Keratinocyte (primary cell): Measurements from ENCODE around the gene GEN1. TPM values are rescaled to one million over a fixed set of nuclear protein-coding genes. Genes with fewer than 3 reads are reported as not detected.

Source experiments
- DNase-seq: peaks from one replicate; pipeline ENCODE4 v3.0.0-alpha.2; 2011; ENCODE audit warnings: low read depth, missing footprints, low spot score
- FAIRE-seq: peaks from 2 replicates; lab custom pipeline; 2011; peaks lifted over from hg19 to GRCh38; lab: Jason Lieb, UNC
- H2AFZ ChIP-seq: 2 replicates; pipeline ENCODE4 v1.6.0; 2012; ENCODE audit warnings: low read length, control low read depth, inconsistent platforms; ENCODE audit not compliant: control insufficient read depth
- H3K27ac ChIP-seq: 2 replicates; pipeline ENCODE4 v1.5.1; 2011; ENCODE audit warnings: low read length; ENCODE audit not compliant: control insufficient read depth, insufficient read depth
- H3K27me3 ChIP-seq: 3 replicates; pipeline ENCODE4 v1.6.0; 2011; ENCODE audit warnings: low read length; ENCODE audit not compliant: control insufficient read depth, insufficient read depth; ENCODE audit errors: extremely low read depth
- H3K36me3 ChIP-seq, 2 experiments: 2 replicates in 1 of 2; 3 replicates in 1 of 2; pipeline ENCODE4 v1.5.1; 2011; ENCODE audit warnings: low read length in 2 of 2, mild to moderate bottlenecking in 1 of 2; ENCODE audit not compliant: control insufficient read depth in 2 of 2, insufficient read depth in 2 of 2; ENCODE audit errors: extremely low read depth in 1 of 2
- H3K4me1 ChIP-seq: 3 replicates; pipeline ENCODE4 v1.5.1; 2011; ENCODE audit warnings: low read length; ENCODE audit not compliant: control insufficient read depth, insufficient read depth; ENCODE audit errors: extremely low read depth
- H3K4me2 ChIP-seq: 3 replicates; pipeline ENCODE4 v1.6.0; 2011; ENCODE audit warnings: low read depth, low read length; ENCODE audit not compliant: control insufficient read depth, insufficient read depth; ENCODE audit errors: extremely low read depth
- H3K4me3 ChIP-seq, 3 experiments: fragments of 200-600 bp in 1 of 3; sonication (generic) in 1 of 3; 2 replicates in 2 of 3; 3 replicates in 1 of 3; pipeline ENCODE4 v1.5.1; 2011 to 2016; ENCODE audit warnings: low read length in 3 of 3, mild to moderate bottlenecking in 3 of 3, control low read depth in 2 of 3, inconsistent platforms in 1 of 3, low read depth in 1 of 3, mixed read lengths in 1 of 3, mixed run types in 1 of 3, moderate library complexity in 1 of 3; ENCODE audit not compliant: control insufficient read depth in 2 of 3, insufficient read depth in 2 of 3; ENCODE audit errors: extremely low read depth in 1 of 3
- H3K79me2 ChIP-seq: 2 replicates; pipeline ENCODE4 v1.6.0; 2012; ENCODE audit warnings: low read length; ENCODE audit not compliant: control insufficient read depth, insufficient read depth
- H3K9ac ChIP-seq: 3 replicates; pipeline ENCODE4 v1.6.0; 2011; ENCODE audit warnings: low read length; ENCODE audit not compliant: control insufficient read depth, insufficient read depth; ENCODE audit errors: extremely low read depth
- H3K9me1 ChIP-seq: 3 replicates; pipeline ENCODE4 v1.6.0; 2011; ENCODE audit warnings: low read length; ENCODE audit not compliant: control insufficient read depth, insufficient read depth; ENCODE audit errors: extremely low read depth
- H3K9me3 ChIP-seq: 2 replicates; pipeline ENCODE4 v1.5.1; 2012; ENCODE audit warnings: low read depth, low read length; ENCODE audit not compliant: control insufficient read depth
- H4K20me1 ChIP-seq: 3 replicates; pipeline ENCODE4 v1.6.0; 2011; ENCODE audit warnings: low read length; ENCODE audit not compliant: control insufficient read depth, insufficient read depth; ENCODE audit errors: extremely low read depth
- CTCF ChIP-seq, 3 experiments: IDR thresholded peaks in 1 of 3; conservative IDR thresholded peaks in 1 of 3; optimal IDR thresholded peaks in 1 of 3; 2 replicates in 2 of 3; 3 replicates in 1 of 3; pipeline versions ENCODE3 to v1.5.1; 2011; ENCODE audit warnings: low read length in 3 of 3, mild to moderate bottlenecking in 3 of 3, moderate library complexity in 2 of 3, control low read depth in 1 of 3, inconsistent platforms in 1 of 3; ENCODE audit not compliant: insufficient read depth in 2 of 3; ENCODE audit errors: extremely low read depth in 1 of 3
- EZH2 ChIP-seq: IDR thresholded peaks from one replicate; pipeline ENCODE4 v1.6.1; 2012; ENCODE audit warnings: inconsistent platforms, mild to moderate bottlenecking, low read length, moderate library complexity
- dilution Hi-C: fragments of 300-500 bp; cut with MboI; formaldehyde crosslinking; loops from one replicate; pipeline ENCODE4 v1.7.0; 2020; ENCODE audit warnings: low sequenced_read_pairs; ENCODE audit not compliant: extremely low pct_ligation_motif_present
- polyA plus RNA-seq, 5 experiments: library from polyadenylated mRNA; depleted of rRNA in 3 of 5; stranded (reverse) in 3 of 5; stranded (forward) in 1 of 5; unstranded in 1 of 5; fragments of >200 nt; gene quantifications; 1 replicate in 1 of 5; 2 replicates in 3 of 5; 3 replicates in 1 of 5; pipeline versions ENCODE4 v1.2.1 to v1.2.3, GENCODE V29; 2011 to 2012; ENCODE audit warnings: missing spikeins in 2 of 5, low read depth in 1 of 5, low replicate concordance in 1 of 5

Gene GEN1
- polyA plus RNA-seq, 1 donor (not counting 4 experiments of a cell fraction or from before 2014, with no cell fraction given): 17.2 TPM

GRCh38 chr2:17719562-17720371 is 34.2 kb upstream of the GEN1 start:
- H3K9ac ChIP-seq: no peak overlapping the region
- dilution Hi-C loops: no loop called here
- no peak for FAIRE-seq

DNA sequence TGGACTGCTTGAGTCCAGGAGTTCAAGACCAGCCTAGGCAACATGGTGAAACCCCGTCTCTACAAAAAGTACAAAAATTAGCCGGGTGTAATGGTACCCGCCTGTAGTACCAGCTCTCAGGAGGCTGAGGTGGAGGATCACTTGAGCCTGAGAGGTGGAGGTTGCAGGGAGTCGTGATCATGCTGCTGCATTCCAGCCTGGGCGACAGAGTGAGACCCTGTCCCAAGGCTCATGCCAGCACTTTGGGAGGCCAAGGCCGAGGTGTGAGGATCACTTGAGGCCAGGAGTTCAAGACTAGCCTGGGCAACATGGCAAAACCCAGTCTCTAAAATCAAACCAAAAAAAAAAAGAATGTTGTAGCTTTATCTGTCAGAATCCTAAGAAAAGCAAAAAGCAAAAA is 25.7 kb upstream of the GEN1 start:
- no peak overlapping the region for H2AFZ ChIP-seq
- FAIRE-seq (no peak), DNase-seq (no peak)
- no peak overlapping the region for H3K27ac ChIP-seq
- no peak overlapping the region for H3K4me2 ChIP-seq
- no peaks in the 10 kb centered on the region for H3K79me2 ChIP-seq
- no peaks in the 10 kb centered on the region for H4K20me1 ChIP-seq
- dilution Hi-C loops: no loop called here
- H3K4me1 ChIP-seq: no peaks in the 10 kb centered on the region
- H3K36me3 ChIP-seq: peaks cover 9 to 15% of the 10 kb centered on the region in 2 experiments
- H3K4me3 ChIP-seq: no peak overlapping the region
- TF ChIP-seq CTCF (optimal IDR thresholded peaks at IDR 0.05 in 1 of 3, IDR thresholded peaks at IDR 0.05 in 1 of 3, conservative IDR thresholded peaks at IDR 0.05 in 1 of 3; ENCODE audit: extremely low read depth in 1 of 3, insufficient read depth in 2 of 3, low read length in 3 of 3): no peak
- no peak for TF ChIP-seq EZH2
- no peak overlapping the region for H3K9ac ChIP-seq
- no peaks in the 10 kb centered on the region for H3K27me3 ChIP-seq
- H3K9me3 ChIP-seq: no peaks in the 10 kb centered on the region
- H3K9me1 ChIP-seq: no peaks in the 10 kb centered on the region

More at GRCh38 chr2:17719562-17720371, 34.2 kb upstream of the GEN1 start:
- DNase-seq: no peak
- H3K27me3 ChIP-seq: no peaks in the 10 kb centered on the region
- no peaks in the 10 kb centered on the region for H3K4me1 ChIP-seq
- no peak overlapping the region for H2AFZ ChIP-seq
- H3K79me2 ChIP-seq: no peaks in the 10 kb centered on the region
- no peak overlapping the region for H3K4me3 ChIP-seq
- peaks cover 17 to 28% of the 10 kb centered on the region in 2 experiments for H3K36me3 ChIP-seq
- TF ChIP-seq EZH2 (no peak), CTCF (optimal IDR thresholded peaks at IDR 0.05 in 1 of 3, IDR thresholded peaks at IDR 0.05 in 1 of 3, conservative IDR thresholded peaks at IDR 0.05 in 1 of 3; ENCODE audit: extremely low read depth in 1 of 3, insufficient read depth in 2 of 3, low read length in 3 of 3) (peak in 2 of 3 experiments; percentile 59 to 68)
- H3K4me2 ChIP-seq: no peak overlapping the region
- no peaks in the 10 kb centered on the region for H3K9me3 ChIP-seq
- H3K9me1 ChIP-seq: no peaks in the 10 kb centered on the region
- no peak overlapping the region for H3K27ac ChIP-seq
- no peaks in the 10 kb centered on the region for H4K20me1 ChIP-seq
